ENCODE measurements around the gene USE1. TPM values are rescaled to one million over a fixed set of nuclear protein-coding genes. Genes with fewer than 3 reads are reported as not detected.
A peak's percentile ranks its signal among the peaks of the same experiment; 100 is the strongest.

The USE1 gene
- total RNA-seq, 2 donors from 2014 or later = 27.8 to 30.6 TPM

DNA sequence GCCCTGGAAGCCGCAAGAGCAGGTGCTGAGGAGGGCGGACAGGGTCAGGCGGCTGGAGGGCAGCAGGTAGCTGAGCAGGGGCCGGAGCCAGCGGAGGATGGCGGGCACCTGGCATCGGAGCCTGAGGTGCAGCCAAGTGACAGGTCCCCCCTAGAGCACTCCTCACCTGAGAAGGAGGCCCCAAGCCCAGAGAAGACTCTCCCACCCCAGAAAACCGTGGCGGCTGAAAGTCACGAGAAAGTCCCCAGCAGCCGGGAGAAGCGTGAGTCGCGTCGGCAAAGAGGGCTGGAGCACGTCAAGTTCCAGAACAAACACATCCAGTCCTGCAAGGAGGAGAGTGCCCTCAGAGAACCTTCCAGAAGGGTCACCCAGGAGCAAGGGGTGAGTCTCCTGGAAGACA lies 20.5 kb upstream of the USE1 start:
- Mint-ChIP-seq H3K4me1 (peaks cover 11% of the 10 kb centered on the region), H3K27ac (no peak overlapping the region), H3K27me3 (no peaks in the 10 kb centered on the region), H3K4me3 (no peak overlapping the region), H3K9me3 (no peaks in the 10 kb centered on the region), H3K36me3 (ENCODE audit: low read depth) (peaks cover 86% of the 10 kb centered on the region)
- ATAC-seq (replicated peaks) = no peak

DNA sequence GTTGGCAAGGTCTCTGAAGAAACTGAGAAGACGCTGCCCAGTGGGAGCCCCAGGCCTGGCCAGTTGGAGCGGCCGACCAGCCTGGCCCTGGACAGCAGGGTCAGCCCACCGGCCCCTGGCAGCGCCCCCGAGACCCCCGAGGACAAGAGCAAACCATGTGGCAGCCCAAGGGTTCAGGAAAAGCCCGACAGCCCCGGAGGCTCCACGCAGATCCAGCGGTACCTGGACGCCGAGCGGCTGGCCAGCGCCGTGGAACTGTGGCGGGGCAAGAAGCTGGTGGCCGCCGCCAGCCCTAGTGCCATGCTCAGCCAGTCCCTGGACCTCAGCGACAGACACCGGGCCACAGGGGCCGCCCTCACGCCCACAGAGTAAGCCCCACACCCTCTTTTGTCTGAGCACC lies 20.1 kb upstream of the USE1 start:
- H3K36me3 Mint-ChIP-seq (ENCODE audit: low read depth) = peaks cover 86% of the 10 kb centered on the region
- ATAC-seq (replicated peaks) = no peak
- H3K27ac Mint-ChIP-seq = no peak overlapping the region
- H3K4me3 Mint-ChIP-seq = no peak overlapping the region
- H3K27me3 Mint-ChIP-seq = no peaks in the 10 kb centered on the region
- no peaks in the 10 kb centered on the region for H3K9me3 Mint-ChIP-seq
- peaks cover 11% of the 10 kb centered on the region for H3K4me1 Mint-ChIP-seq

DNA sequence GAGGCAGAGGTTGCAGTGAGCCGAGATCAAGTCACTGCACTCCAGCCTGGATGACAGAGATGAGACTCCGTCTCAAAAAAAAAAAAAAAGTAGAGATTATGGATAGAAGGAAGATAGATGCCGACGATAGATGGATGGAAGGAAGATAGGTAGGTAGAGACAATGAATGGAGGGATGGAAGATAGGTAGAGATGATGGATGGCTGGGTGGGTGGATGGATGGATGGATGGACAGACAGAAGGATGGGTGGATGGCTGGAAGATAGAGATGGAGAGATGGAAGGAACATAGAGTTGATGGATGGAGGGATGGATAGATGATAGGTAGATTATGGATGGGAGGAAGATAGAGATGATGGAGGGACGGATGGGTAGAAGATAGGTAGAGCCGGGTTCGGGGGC lies 18.5 kb upstream of the USE1 start:
- Mint-ChIP-seq H3K4me1 (peaks cover 11% of the 10 kb centered on the region), H3K27me3 (no peaks in the 10 kb centered on the region), H3K9me3 (no peaks in the 10 kb centered on the region), H3K4me3 (no peak overlapping the region), H3K36me3 (ENCODE audit: low read depth) (peaks cover 89% of the 10 kb centered on the region), H3K27ac (peak overlapping the region; percentile 5)
- ATAC-seq (replicated peaks) = no peak

DNA sequence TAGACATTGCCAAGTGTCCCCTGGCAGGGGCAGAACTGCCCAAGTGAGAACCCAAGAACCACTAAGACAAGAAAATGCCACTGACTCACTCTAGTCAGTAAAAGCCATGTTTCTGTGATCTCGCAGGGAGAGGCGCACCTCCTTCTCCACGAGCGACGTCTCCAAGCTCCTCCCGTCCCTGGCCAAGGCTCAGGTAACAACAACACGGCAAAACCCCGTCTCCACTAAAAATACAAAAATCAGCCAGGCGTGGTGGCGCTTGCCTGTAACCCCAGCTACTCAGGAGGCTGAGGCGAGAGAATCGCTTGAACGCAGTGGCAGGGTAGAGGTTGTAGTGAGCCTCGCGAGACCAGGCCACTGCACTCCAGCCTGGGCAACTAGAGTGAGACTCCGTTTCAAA lies 17.5 kb upstream of the USE1 start:
- Mint-ChIP-seq H3K36me3 (ENCODE audit: low read depth) (peaks cover 94% of the 10 kb centered on the region), H3K27ac (no peak overlapping the region), H3K4me3 (no peak overlapping the region)

DNA sequence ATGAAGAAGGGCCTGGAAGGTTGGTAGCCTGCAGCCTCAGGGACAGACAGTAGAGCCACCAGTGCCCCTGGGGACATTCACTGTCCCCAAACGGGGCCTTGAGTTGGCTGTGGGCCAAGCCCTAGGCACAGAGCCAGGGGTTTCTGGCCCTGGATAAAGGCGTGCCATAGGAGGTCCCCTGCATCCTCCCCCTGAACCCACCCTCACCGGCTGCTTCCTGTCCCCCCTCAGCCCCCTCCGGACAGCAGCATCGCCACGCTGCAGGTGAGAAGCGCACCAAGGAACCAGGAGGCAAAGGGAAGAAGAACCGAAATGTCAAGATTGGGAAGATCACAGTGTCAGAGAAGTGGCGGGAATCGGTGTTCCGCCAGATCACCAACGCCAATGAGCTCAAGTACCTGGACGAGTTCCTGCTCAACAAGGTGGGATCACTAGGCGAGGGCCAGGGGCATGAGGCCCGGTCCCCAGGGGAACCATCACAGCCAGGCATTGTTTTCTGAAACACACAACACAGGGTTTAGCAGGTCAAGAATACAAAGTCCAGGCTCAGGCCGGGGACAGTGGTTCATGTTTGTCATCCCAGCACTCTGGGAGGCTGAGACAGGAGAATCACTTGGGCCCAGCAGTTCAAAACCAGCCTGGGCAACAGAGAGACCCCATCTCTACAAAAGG lies 14.6 kb upstream of the USE1 start:
- Mint-ChIP-seq H3K27me3 (no peaks in the 10 kb centered on the region), H3K36me3 (ENCODE audit: low read depth) (peaks cover 97% of the 10 kb centered on the region), H3K9me3 (no peaks in the 10 kb centered on the region), H3K27ac (no peak overlapping the region), H3K4me3 (no peak overlapping the region), H3K4me1 (peaks cover 11% of the 10 kb centered on the region)
- no peak for ATAC-seq (replicated peaks)

More for the DNA sequence above, 17.5 kb upstream of the USE1 start:
- no peaks in the 10 kb centered on the region for H3K9me3 Mint-ChIP-seq
- H3K4me1 Mint-ChIP-seq = peaks cover 11% of the 10 kb centered on the region
- no peaks in the 10 kb centered on the region for H3K27me3 Mint-ChIP-seq
- ATAC-seq (replicated peaks) = no peak

DNA sequence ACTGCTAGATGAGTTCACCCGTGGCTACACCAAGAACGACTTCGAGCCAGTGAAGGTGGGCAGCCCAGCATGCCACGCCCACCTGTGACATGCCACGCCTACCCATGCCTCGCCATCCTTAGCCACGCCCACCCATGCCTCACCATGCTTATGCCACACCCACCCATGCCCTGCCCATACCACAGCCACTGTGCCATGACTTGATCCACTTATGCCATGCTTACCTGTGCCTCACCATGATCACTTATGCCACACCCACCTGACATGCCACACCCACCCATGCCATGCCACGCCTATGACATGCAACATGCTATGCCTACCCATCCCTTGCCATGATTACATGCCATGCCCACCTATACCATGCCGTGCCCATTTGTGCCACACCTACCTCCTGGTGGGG lies 12.9 kb upstream of the USE1 start:
- Mint-ChIP-seq H3K27ac (no peak overlapping the region), H3K4me3 (no peak overlapping the region), H3K4me1 (no peaks in the 10 kb centered on the region), H3K9me3 (no peaks in the 10 kb centered on the region), H3K36me3 (ENCODE audit: low read depth) (peaks cover 85% of the 10 kb centered on the region), H3K27me3 (no peaks in the 10 kb centered on the region)
- peak; percentile 47 for ATAC-seq (replicated peaks)

DNA sequence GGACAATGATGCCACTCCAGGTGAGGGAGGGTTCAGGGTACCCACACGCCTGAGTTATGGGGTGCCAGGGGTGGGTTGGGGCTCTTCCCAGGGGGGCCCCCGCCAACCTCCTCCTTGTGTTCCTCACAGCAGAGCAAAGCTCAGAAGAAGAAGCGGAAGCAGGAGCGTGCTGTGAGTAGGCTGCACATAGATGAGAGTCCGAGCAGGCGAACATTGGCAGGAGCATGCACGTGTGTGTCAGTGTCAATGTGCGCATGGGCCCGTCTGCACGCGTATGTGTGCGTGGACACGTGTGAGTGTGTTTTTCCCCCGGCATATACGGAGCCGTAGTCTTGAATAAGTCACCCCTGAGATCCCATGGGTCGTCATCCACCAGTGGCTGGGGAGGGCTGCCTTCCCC lies 12.4 kb upstream of the USE1 start:
- Mint-ChIP-seq H3K36me3 (ENCODE audit: low read depth) (peaks cover 82% of the 10 kb centered on the region), H3K4me1 (no peaks in the 10 kb centered on the region), H3K27ac (no peak overlapping the region), H3K4me3 (no peak overlapping the region), H3K27me3 (no peaks in the 10 kb centered on the region), H3K9me3 (no peaks in the 10 kb centered on the region)
- no peak for ATAC-seq (replicated peaks)

DNA sequence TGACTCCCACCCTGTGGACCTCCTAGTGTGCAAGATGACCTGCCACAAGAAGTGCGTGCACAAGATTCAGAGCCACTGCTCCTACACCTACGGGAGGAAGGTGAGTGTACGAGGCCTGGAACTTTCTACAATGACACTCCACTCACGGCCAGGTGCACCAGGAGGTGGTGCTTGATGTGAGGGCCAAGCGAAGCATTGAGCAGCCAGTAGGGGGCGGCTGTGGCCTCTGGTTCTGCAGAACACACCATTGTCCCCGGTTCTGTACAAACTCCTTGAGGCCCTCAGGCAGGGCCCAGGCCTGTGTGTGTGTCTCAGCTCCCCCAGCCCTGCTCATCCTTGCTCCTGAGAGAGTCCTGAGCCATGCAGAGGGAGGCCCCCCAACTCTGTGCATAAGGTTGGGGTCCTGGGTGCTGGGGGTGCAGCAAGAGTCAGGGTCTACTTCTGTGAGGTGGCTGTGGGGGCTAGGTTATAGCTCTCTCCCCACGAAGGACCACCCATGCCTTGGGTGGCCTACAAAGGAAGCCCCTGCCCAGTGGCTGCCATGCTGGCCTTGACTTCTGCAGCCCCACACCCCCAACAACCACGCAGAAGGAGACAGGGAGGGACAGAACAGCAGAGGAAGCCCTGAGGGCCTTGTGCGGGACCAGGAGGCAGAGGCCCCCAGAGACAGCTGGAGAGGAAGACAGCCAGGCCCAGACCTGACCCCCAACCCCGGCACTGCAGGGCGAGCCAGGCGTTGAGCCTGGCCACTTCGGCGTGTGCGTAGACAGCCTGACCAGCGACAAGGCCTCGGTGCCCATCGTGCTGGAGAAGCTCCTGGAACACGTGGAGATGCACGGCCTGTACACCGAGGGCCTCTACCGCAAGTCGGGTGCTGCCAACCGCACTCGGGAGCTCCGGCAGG lies 9.7 kb upstream of the USE1 start:
- Mint-ChIP-seq H3K36me3 (ENCODE audit: low read depth) (peaks cover 77% of the 10 kb centered on the region), H3K9me3 (no peaks in the 10 kb centered on the region), H3K27me3 (no peaks in the 10 kb centered on the region), H3K4me1 (peaks cover 8% of the 10 kb centered on the region), H3K4me3 (no peak overlapping the region), H3K27ac (no peak overlapping the region)
- peak; percentile 67 for ATAC-seq (replicated peaks)

DNA sequence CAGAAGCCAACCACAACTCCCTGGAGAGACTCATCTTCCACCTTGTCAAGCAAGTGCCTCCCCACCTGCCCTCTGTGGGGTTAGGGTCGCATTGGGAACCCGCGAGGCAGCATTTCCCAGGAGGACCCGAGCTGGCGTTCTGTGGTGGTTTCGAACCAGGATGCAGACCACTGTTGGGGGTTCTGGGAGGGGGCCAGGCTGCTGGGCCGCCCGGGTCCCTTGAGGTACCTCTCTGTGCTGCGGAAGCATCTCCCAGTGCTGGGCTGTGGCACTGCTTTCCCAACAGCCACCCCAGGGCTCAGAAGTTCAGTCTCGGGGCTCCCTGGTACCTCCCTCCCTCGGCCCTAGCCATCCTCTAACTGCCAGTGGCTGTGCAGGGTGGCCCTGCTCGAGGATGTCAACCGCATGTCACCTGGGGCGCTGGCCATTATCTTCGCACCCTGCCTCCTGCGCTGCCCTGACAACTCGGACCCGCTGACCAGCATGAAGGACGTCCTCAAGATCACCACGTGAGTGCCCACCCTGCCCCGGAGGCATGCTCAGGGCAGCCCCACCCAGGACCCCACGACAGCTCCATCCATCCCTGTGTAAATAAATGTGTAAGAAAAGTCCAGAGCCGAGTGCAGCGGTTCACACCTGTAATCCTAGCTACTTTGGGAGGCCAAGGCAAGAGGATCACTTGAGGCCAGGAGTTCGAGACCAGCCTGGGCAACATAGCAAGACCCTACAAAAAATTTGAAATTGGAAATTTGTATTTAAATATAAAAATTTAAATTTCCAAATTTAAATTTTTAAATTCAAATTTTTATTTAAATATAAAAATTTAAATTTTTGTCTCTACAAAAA lies 8.2 kb upstream of the USE1 start:
- H3K9me3 Mint-ChIP-seq = no peaks in the 10 kb centered on the region
- peaks cover 70% of the 10 kb centered on the region for H3K36me3 Mint-ChIP-seq (ENCODE audit: low read depth)
- H3K27ac Mint-ChIP-seq = no peak overlapping the region
- H3K4me3 Mint-ChIP-seq = no peak overlapping the region
- H3K4me1 Mint-ChIP-seq = peaks cover 8% of the 10 kb centered on the region
- ATAC-seq (replicated peaks) = no peak
- H3K27me3 Mint-ChIP-seq = no peaks in the 10 kb centered on the region

DNA sequence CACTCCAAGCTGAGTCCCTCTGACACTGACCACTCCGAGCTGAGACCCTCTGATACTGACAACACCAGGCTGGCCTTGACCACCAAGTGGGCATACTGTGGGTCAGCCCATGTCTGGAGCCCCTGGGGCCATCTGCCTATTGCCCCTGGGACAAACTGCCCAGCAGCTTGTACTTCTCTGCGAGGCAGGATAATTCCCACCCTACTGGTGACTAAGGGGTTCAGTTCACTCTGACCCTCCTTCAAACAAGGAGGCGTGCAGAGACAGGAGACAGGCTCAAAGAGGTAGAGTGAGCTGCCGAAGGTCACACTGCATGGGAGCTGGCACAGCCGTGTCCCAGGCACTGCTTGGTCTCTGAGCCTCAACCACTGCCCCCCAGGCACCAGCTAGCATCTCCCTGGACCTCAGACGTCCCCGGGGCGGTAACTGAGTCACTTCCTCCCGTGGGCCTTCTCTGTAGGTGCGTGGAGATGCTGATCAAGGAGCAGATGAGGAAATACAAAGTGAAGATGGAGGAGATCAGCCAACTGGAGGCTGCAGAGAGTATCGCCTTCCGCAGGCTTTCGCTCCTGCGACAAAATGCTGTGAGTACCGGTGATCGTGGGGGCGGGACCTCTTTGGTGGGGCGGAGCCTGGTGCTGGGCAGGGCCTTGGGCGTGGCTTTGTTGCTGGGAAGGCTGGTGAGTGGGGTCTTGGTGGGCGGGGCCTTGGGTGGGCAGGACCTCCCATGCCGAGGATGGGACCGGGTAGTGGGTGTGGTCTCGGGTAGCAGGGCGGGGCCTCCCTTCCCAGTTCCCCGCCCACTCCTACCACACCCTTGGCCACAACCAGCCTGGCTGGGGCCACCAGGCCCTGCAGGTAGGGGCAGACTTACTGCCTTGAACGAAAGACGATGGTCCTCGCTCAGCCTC lies 5.8 kb upstream of the USE1 start:
- Mint-ChIP-seq H3K4me3 (no peak overlapping the region), H3K27ac (peak overlapping the region; percentile 77), H3K4me1 (peaks cover 8% of the 10 kb centered on the region), H3K27me3 (no peaks in the 10 kb centered on the region), H3K36me3 (ENCODE audit: low read depth) (peaks cover 62% of the 10 kb centered on the region), H3K9me3 (no peaks in the 10 kb centered on the region)
- ATAC-seq (replicated peaks) = peak; percentile 46

DNA sequence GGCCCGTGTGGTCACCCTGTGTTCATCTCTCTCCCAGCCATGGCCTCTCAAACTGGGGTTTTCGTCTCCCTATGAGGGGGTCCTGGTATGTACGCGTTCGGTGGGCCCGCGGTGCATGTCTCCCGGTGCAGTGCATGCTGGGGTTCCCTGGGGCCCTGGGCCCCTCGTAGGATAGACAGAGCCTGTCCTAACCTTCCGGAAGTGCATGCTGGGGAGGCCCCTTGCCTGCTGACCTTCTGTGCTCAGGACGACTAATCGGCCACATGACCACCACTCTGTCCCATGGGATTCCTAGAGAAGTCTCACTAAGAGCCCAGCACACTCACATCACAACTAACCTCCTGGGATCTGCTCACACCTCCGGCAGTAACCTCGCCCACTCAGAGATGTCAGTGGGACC lies 4.9 kb upstream of the USE1 start:
- no peaks in the 10 kb centered on the region for H3K27me3 Mint-ChIP-seq
- H3K9me3 Mint-ChIP-seq = no peaks in the 10 kb centered on the region
- H3K4me3 Mint-ChIP-seq = no peak overlapping the region
- peaks cover 58% of the 10 kb centered on the region for H3K36me3 Mint-ChIP-seq (ENCODE audit: low read depth)
- H3K4me1 Mint-ChIP-seq = peaks cover 8% of the 10 kb centered on the region
- no peak overlapping the region for H3K27ac Mint-ChIP-seq
- no peak for ATAC-seq (replicated peaks)

DNA sequence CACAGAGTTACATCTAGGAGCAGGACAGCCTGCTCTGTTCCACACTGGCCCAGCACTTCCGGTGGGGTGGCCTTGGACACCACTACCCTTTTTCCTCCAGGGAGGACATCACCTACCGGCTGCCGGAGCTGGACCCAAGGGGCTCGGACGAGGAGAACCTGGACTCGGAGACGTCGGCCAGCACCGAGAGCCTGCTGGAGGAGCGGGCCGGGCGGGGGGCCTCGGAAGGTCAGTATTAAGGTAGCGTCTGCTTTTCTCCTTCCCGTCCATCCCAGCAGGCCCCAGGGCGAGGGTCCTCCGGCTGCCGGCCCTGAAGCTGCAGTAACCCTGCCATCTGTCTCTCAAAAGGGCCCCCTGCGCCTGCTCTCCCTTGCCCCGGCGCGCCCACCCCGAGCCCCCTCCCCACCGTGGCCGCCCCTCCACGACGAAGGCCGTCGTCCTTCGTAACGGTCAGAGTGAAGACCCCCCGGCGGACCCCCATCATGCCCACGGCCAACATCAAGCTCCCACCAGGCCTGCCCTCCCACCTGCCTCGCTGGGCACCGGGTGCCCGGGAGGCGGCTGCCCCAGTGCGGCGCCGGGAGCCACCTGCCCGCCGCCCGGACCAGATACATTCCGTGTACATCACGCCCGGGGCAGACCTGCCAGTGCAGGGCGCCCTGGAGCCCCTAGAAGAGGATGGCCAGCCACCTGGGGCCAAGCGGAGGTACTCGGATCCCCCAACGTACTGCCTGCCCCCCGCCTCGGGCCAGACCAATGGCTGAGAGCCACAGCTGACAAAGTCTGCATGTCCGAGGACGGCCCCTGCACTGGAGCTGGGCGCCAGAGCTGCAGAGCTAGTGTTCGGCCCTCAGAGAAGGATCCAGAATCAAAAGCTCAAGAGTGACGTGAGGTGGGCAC lies 3.4 kb upstream of the USE1 start:
- Mint-ChIP-seq H3K4me3 (no peak overlapping the region), H3K36me3 (ENCODE audit: low read depth) (peaks cover 67% of the 10 kb centered on the region), H3K9me3 (no peaks in the 10 kb centered on the region), H3K27me3 (no peaks in the 10 kb centered on the region), H3K4me1 (peaks cover 8% of the 10 kb centered on the region), H3K27ac (no peak overlapping the region)
- ATAC-seq (replicated peaks) = no peak

DNA sequence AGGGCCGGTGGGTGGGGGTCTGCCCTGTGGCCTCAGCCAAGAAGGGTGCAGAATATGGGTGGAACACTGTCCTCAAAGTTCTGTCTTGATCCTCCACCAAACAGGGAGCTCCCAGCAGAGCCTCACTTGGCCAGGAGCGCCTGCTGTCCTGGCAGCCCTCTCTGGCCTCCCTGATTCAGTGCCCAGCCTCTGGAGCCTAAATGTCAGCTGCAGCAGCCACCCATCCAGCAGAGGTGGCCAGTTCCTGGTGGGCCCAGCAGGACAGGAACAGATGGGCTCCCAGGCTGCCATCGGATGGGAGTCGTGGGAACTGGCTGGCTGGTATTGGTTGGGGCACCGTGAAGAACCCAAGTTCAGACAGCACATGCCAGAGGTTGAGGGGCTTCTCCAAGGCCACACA lies 1.8 kb upstream of the USE1 start:
- Mint-ChIP-seq H3K9me3 (no peaks in the 10 kb centered on the region), H3K27ac (no peak overlapping the region), H3K4me3 (no peak overlapping the region), H3K27me3 (no peaks in the 10 kb centered on the region), H3K36me3 (ENCODE audit: low read depth) (peaks cover 75% of the 10 kb centered on the region), H3K4me1 (peaks cover 8% of the 10 kb centered on the region)
- no peak for ATAC-seq (replicated peaks)
